ENCODE results near the gene TPX2.
"Not testable (repeated sequence)": the region's sequence is repeated elsewhere in the genome, so short reads cannot be mapped to it uniquely, and the experiment has no call there.

Gene TPX2

GRCh38 chr20:31769681-31770080 is 30.6 kb downstream of the TPX2 start:
- no peak for DNase-seq

DNA sequence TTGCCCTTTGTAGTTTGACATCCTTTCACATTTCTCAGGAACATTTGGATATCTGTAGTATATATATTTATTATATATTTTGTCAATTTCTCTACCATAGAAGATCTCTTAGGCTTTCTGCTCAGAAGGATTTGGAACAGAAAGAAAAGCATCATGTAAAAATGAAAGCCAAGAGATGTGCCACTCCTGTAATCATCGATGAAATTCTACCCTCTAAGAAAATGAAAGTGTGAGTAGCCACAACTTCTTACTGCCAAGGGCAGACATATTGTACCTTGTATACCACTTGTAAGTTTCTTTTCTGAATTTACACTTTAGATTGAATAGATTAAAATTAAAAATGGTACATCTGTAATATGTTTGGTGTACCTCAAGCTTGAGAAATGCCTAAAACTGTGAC is 31.2 kb downstream of the TPX2 start:
- no peak for DNase-seq

- DNase-seq: no peak
Observed at GRCh38 chr20:31774408-31774807, 35.3 kb downstream of the TPX2 start.

DNA sequence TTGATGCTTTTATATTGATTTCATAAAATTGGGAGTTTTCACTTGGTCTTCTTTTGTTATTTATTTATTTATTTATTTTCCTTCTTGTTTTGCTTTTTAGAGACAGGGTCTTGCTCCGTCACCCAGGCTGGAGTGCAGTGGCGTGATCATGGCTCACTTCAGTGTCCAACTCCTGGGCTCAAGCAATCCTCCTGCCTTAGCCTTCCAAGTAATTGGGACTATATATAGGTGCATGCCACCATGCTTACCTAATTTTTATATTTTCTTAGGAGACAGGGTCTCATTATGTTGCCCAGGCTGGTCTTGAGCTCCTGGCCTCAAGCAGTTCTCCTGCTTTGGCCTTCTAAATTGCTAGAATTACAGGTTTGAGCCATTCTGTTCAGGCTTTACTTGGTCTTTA is 41.7 kb downstream of the TPX2 start:
- no peak for DNase-seq

DNA sequence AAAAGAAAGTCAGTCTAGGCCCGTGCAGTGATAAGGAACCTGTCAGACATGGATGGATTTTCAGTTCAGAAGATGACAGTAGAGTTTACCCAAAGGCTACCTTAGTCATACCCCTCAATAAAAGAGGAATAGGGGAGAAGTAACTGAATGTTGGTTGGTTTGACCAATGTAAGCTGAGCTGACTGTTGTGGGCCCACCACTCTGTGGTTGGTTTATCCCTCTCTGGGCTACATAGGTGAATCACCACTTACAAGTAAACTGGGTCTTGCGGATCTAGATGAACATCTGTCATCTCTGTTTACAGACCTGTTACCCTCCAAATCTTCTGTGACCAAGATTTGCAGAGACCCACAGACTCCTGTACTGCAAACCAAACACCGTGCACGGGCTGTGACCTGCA is 42.9 kb downstream of the TPX2 start:
- DNase-seq: no peak

GRCh38 chr20:31784354-31785044 is 45.4 kb downstream of the TPX2 start:
- no peak for DNase-seq

DNA sequence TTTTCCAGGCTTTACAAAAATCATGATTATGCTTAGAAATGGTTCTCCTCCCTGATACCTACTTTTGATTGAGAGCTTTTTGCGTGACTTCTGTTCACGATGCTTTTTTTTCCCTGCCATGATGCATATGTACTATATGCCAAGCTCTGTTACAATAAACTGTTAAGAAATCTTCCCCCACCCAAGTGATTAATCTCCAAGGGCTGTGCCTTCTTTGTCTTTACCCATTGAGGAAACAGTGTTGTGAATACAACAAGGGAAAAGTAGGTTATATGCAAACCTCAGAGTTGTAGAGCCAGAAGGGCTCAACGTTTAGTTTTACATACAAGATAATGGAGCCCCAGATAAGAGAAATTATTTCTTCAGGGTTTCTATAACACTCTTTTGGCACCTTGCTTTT is 46.0 kb downstream of the TPX2 start:
- no peak for DNase-seq

GRCh38 chr20:31788578-31788977 is 49.5 kb downstream of the TPX2 start:
- DNase-seq: no peak

DNA sequence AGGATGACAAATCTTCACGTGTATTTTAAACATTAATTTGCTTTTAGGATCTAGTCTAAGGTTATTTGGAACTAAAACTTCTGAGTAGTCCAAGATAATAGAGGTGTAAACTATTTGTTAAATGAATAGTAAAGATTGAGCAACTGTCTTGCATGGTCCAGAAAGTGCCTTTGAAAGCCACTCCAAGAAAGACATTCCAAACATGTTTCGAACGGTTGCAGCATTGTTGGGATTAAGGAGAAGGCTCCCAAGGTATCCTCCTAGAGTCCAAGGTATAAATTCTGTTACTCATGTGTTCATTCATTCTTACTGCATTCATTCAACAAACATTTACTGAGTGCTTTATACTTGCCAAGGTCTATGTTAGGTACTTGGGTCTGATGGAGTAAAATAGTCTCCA is 51.3 kb downstream of the TPX2 start:
- no peak for DNase-seq

DNA sequence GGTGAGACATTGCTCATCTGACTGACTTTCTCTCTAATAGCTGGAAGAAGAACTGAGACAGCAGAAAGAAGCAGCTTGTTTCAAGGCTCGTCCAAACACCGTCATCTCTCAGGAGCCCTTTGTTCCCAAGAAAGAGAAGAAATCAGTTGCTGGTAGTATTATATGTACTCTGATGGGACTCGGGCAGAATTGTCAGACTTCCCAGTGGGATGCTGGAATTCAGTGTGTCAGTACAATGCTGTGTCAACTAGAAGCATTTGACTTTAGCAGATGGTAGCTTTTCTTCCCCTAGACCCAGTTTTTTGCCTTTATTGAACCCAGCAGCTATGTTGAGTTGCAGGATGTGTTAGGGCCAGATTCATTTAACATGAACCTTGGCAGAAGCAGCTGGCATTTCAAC is 58.3 kb downstream of the TPX2 start:
- DNase-seq: no peak

- no peak for DNase-seq
Observed at GRCh38 chr20:31801508-31801907, 62.4 kb downstream of the TPX2 start.

DNA sequence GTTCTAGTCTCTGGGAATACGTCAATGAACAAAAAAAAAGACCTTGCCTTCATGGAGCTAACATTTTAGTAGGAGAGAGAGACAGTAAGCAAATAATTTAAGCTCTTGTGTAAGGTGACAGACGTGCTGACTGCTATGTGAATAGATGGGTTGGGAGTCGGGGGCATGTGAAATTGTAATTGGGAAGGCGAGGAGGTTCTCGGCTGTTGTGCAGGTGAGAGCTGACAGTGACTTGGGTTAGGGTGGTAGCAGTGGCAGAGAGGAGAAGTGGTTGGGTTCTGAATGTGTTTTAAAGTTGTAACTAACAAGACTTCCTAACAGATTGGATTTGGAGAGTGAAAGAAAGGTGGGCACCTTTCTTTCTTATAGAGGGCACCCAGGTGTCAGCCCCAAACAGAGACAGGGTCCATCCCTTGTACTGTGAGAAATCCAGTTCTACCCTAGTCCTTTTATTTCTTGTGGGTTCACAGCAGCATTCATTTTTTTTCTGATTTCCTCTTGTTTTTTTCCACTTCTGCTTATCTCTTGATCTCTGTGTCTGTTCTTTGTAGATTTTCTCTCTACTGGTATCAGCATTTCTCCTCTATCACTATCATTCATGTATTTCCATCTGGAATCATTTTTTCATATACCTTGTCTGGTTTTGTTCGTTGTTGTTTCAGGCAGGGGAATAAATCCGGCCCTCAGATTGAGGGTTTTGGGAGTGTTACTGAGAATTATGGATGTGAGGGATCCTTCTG is 64.6 kb downstream of the TPX2 start:
- no peak for DNase-seq

GRCh38 chr20:31806564-31807355 is 67.7 kb downstream of the TPX2 start:
- no peak for DNase-seq

DNA sequence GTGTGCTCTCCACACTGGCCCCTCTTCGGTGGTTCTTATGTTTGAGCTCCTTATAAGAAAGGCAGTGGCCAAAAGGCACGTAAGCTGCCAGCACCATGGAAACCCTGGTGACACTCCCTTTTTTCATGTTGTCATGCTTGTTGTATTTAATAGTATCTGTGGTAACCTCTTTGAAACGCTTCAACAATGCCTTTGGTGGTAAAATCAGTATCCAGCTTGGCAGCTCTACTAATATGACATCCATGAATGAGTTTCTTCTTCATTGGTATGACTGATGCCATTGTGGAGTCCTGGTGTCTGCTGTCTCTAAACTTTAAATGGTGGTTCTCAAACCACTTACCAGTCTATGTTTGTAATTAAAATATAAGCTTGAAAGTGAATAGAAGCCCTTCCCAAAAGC is 69.4 kb downstream of the TPX2 start:
- no peak for DNase-seq

GRCh38 chr20:31809661-31810060 is 70.6 kb downstream of the TPX2 start:
- DNase-seq: no peak

- no peak for DNase-seq
Observed at GRCh38 chr20:31811198-31811597, 72.1 kb downstream of the TPX2 start.

DNA sequence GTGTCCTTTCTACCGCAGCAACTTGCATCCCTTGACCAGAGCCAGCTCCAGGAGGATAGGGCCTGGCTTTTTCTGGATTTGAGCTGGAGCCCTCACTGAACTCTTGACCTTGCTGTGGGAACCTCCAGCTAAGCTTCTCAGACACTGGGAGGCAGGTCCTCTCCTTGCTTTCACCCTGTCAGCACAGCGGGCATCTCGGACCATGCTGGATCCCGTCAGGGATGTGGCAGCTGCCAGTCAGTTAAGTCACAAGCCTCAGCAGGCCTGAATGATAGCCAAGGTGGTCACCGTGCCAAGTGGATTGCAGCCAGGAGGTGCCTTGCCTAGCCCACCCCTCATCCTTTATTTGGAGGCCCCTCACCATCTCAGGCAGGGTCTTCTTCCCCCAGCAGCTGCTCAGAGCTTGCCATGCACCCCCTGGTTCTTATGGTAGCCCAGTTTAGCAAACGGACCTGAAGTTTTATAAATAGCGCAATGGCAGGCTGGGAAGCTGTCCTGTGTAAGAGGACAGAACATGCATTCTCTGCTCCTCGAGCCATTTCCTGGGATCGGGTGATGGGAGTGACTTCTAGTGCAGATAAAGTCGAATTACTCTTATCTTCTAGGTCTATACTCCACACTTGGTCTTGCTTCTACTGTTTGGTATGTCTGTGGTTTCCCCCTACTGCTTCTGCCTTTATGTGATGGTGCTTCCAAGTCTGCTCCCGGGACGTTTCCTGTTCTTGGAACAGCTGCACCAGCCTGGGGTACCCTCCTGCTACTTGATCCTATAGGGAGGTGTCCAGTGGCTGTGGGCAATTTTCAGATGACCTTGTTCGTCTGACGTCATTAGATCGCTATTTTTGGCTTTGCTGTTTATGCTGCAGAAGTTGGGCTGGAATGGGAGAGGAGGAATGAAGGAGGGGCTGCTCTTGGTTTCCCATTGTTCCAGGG is 73.0 kb downstream of the TPX2 start:
- DNase-seq: no peak

GRCh38 chr20:31813611-31814010 is 74.5 kb downstream of the TPX2 start:
- DNase-seq: no peak

DNA sequence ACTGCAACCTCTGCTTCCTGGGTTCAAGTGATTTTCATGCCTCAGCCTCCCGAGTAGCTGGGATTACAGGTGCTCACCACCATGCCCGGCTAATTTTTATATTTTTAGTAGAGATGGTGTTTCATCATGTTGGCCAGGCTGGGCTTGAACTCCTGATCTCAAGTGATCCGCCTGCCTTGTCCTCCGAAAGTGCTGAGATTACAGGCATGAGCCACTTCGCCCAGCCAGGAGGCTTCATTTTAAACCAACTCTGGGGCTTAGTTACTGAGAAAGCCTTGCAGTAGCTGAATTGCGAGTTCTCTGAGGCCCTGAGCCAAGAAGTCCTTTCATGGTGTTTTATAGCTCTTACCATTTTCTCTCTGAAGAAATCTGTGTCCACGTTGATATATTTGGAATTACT is 75.1 kb downstream of the TPX2 start:
- DNase-seq: not testable (repeated sequence)

DNA sequence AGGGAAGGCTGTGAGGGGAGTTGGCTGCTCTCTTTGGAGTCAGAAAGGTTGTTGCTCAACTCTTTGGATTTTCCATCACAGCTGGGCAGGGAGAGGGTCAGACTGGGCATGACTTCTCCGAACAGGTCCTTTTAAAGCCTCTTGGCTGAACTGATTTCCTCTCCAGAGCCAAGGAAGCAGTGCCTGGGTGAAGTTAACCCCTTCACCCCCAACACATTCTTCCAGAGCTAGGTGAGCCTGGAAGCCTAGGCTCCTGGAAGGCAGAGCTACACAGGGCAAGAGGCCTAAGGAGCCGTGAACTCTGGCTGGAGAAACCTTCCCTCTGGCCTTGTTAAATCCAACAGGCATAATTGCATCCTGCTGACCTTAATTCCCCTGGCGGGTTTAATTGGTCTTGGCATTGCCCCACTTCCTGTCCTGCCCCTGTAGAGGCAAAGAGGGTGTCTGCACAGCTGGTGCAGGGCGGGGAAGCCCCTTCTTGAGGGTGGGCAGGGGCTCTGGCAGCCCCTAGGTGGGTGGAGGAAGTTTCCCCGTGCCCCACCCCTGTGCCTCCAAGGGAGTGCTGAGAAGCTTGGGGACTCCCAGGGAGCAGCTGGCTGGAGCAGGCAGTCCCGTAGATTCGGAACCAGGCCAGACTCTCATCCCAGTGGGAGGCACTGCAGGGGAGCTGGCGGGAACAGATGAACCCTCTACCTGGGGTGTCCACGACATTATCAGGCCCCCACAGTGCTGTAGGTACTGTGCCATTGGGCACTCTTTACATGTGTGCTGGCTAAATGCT is 76.5 kb downstream of the TPX2 start:
- no peak for DNase-seq

GRCh38 chr20:31816221-31816620 is 77.1 kb downstream of the TPX2 start:
- DNase-seq: no peak

- no peak for DNase-seq
Observed at GRCh38 chr20:31817461-31817860, 78.4 kb downstream of the TPX2 start.

Data from central memory CD4-positive, alpha-beta T cell (primary cell).